Measurements from ENCODE around the gene RTP2.

GRCh38 chr3:187721055-187721454, 18.7 kb upstream of the RTP2 start:
- TF ChIP-seq POLR2A (IDR thresholded peaks at IDR 0.05; ENCODE audit: low read depth, low read length) (no peak), TAF1 (IDR thresholded peaks at IDR 0.05; ENCODE audit: low read depth, low read length) (no peak), POLR2AphosphoS5 (IDR thresholded peaks at IDR 0.05; ENCODE audit: low read depth, low read length) (no peak), POU2F2 (IDR thresholded peaks at IDR 0.05; ENCODE audit: low read depth, low read length) (no peak)
